Colon (tissue), 2 donors: ENCODE data around the gene HMCN2.

Experiments used
- FAIRE-seq: peaks from 2 replicates; lab custom pipeline; 2012; peaks lifted over from hg19 to GRCh38; lab: Jason Lieb, UNC
- donor health status: control.
- donor health status: control.

Gene HMCN2

GRCh38 chr9:130366072-130366471, 100.5 kb downstream of the HMCN2 start:
- no peak for FAIRE-seq

- no peak for FAIRE-seq
These were observed 101.5 kb downstream of the HMCN2 start for GRCh38 chr9:130366888-130367550.

DNA sequence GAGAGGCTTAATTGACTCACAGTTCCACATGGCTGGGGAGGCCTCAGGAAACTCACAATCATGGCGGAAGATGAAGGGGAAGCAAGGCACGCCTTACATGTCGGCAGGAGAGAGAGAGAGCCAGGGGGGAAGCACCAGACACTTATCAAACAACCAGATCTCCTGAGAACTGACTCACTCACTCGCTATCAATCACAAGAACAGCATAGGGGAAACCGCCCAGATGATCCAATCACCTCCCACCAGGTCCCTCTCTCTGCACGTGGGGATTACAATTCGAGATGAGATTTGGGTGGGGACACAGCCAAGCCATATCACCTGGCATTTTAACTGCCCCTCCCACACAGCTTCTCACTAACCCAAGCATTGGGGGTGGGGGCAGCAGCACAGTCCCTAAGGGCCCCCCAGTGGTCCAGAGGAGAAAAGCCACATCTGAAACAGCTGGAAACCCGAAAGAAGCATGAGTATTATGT, 103.1 kb downstream of the HMCN2 start:
- no peak for FAIRE-seq

DNA sequence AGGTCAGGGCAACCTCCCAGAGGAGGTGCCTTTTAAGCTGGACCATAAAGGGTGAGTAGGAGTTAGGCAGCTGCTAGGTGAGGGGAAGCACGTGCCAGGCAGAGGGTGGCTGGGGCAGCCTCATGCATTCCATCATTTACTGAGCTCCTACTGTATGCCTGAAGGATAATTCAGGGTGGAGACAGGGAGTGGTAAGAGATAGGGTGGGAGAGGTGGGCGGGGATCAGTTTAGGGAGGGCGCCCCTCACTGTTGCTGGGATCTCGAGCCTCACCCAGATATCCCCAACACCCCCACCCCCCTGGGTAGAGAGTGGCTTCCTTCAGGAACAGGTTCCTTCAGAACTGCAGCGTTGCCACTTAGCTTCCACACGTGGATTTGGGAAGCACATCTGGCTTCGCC, 104.7 kb downstream of the HMCN2 start:
- no peak for FAIRE-seq

GRCh38 chr9:130371196-130371966, 105.8 kb downstream of the HMCN2 start:
- no peak for FAIRE-seq

DNA sequence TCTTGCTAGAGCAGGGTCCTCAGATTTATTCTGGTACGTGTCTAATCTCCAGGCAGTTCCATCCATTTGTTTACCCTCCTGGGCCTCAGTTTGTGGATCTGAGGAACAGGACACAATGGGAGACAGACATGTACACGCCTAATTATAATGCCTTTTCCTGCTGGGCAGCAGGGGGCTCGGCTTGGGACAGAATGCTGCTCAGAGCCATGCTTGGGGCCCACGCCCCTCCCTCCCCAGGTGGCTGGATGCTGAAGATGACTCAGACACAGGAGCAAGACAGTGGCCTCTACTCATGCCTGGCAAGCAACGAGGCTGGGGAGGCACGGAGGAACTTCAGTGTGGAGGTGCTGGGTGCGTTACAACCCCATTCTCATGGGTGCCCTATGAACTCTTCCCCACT, 106.5 kb downstream of the HMCN2 start:
- no peak for FAIRE-seq

DNA sequence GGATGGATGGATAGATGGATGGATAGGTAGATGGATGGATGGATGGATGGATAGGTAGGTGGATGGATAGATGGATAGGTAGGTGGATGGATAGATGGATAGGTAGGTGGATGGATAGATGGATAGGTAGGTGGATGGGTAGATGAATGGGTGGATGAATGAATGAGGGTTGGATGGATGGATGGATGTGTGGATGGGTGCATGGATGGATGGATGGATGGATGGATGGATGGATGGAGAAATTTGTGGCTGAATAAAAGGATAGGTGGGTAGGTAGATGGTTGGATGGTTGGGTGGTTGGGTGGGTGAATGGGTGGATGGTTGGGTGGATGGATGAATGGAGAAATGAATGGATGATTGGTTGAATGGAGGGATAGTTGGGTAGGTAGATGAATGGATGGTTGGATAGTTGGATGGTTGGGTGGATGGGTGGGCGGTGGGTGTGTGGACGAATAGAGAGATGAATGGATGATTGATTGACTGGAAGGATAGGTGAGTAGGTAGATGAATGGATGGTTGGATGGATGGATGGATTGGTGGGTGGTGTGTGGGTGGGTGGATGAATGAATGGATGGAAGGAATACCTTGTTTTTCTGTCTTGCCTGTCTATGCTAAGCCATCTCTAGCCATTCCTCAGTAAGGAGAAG, 108.2 kb downstream of the HMCN2 start:
- no peak for FAIRE-seq

GRCh38 chr9:130377612-130378011, 112.1 kb downstream of the HMCN2 start:
- no peak for FAIRE-seq

DNA sequence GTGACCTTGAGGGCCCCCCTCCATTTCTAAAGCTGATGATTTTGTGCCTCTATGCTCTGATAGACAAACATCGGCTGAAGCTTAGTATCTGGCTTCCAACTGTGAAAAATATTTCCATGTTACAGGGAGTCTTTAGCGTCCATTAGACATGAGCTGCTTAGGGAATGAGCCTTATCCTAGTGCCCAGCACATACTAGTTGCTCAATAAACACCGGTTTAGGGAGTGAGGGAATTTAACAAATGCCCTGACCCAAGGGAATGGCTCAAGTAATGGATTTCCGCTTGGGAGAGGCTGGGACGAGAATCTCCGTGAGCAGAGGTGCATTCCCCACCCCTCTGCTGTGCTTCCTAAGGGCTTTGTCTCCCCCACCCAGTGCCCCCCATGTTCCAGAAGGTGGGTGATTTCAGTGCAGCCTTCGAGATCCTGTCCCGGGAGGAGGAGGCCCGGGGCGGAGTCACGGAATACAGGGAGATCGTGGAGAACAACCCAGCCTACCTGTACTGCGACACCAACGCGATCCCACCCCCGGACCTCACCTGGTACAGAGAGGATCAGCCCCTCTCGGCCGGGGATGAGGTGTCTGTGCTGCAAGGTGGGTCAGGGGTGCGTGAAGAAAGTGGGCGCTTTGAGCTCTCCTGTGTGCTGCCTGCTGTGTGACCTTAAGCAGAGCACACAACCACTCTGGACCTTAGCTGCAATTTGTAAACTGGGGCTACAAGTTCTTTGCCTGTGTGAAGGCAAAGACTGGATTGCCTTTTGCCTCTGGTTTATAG, 113.5 kb downstream of the HMCN2 start:
- no peak for FAIRE-seq

DNA sequence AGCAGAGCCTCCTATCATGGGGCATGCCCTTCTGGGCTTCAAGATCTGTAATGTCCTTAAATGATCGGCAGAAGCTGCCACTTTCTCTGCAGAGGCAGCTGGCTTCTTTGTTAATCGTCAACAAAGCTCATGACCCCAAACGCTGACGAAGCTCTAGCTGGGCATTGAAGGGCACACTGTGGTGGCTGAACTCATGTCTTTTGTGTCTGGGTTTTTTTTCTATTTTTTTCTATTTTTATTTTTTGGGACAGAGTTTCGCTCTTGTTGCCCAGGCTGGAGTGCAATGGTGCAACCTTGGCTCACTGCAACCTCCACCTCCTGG, 114.0 kb downstream of the HMCN2 start:
- no peak for FAIRE-seq

- no peak for FAIRE-seq
These were observed 115.4 kb downstream of the HMCN2 start for GRCh38 chr9:130380920-130381469.

- no peak for FAIRE-seq
These were observed 116.1 kb downstream of the HMCN2 start for GRCh38 chr9:130381660-130382059.

DNA sequence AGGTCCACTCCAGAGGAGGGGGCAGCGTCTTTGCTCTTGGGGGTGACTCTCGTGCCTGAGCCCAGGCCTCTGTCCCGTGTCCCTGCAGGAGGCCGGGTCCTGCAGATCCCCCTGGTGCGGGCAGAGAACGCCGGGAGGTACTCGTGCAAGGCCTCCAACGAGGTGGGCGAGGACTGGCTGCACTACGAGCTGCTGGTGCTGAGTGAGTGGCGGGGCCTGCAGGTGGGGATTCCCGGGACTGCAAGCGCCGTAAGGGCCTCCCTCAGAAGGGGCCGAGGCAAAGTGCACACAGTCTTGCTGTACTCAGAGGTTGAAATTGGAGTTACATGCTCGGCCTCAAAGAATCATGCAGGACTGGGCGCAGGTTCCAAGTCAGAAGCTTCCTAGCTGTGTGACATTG, 116.5 kb downstream of the HMCN2 start:
- FAIRE-seq: no peak

DNA sequence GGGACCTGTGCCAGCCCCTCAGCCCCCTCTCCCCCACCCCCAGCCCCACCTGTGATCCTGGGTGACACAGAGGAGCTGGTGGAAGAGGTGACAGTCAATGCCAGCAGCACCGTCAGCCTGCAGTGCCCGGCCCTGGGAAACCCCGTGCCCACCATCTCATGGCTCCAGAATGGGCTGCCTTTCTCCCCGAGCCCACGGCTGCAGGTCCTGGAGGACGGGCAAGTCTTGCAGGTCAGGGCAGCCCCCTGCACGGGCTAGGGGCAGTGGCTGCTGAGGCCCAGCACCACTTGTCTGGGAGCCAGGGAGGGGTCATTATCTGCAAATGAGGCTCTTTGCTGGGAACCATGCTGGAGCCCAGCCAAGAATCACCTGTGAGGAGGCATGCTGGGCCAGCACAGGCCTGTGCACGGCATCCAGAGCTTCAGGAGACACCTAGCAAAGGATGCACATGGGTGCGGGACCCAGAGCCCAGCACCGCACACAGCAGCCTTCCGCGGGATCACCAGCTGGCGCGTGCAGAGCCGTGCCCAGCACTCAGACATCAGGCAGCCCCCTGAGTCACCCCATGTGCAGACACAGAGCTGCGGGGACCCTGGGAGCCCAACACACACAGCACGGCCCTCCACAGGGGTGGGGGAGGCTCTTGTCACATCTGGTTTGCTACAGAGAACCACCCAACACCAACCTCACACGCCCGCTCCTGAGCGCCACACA, 117.2 kb downstream of the HMCN2 start:
- no peak for FAIRE-seq

DNA sequence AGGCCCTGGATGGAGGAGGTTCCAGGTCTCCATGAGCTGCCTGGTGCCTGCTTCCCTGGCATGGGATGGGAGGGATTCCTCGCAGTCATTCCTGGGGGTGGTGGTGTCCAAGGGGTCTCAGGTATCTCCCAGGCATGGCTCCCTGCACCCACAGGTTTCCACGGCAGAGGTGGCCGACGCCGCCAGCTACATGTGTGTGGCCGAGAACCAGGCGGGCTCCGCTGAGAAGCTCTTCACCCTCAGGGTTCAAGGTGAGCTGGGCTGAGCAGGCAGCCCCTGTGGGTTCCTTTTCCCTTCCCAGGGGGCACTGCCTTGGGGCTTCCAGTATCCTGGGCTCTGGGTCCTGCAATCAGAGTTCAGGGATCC, 117.8 kb downstream of the HMCN2 start:
- no peak for FAIRE-seq

- no peak for FAIRE-seq
These were observed 118.6 kb downstream of the HMCN2 start for GRCh38 chr9:130383979-130384676.

DNA sequence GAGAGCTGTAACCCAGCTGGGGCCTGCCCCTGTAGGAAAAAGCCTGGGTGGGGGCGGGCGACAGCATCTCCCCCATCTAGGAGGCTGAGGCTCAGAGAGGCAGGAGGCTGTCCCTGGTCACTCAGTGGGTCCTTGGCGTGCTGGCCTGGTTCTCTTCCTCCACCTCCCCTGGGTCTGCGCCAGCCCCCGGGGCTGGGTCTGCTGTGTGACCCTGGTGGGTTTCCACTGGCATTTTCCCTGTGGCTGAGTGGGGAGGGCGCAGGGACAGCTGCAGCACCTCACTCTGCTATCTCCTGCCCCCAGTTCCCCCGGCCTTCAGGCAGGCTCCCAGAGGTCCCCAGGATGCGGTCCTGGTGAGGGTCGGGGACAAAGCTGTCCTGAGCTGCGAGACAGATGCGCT, 119.7 kb downstream of the HMCN2 start:
- no peak for FAIRE-seq

GRCh38 chr9:130387398-130387797, 121.8 kb downstream of the HMCN2 start:
- no peak for FAIRE-seq

DNA sequence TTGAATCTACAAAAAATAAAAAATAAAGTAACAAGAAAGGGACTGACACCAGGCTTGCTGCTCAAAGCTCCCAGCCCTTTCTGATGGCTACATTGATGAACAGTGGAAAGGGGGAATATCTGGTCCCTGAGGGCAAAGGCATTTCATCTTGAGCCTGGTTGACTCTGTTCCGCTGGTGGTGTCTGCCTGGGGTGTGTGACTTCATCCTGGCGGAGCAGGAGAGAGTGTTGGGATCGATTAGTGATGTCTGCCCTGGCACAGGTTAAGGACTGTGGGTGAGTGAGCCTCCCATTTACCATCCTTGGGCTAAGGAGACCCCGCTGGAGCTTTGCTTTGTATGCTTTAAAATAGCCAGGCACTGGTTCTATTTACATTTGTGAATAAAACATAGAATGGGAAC, 122.3 kb downstream of the HMCN2 start:
- no peak for FAIRE-seq

GRCh38 chr9:130390390-130390789, 124.8 kb downstream of the HMCN2 start:
- FAIRE-seq: no peak

DNA sequence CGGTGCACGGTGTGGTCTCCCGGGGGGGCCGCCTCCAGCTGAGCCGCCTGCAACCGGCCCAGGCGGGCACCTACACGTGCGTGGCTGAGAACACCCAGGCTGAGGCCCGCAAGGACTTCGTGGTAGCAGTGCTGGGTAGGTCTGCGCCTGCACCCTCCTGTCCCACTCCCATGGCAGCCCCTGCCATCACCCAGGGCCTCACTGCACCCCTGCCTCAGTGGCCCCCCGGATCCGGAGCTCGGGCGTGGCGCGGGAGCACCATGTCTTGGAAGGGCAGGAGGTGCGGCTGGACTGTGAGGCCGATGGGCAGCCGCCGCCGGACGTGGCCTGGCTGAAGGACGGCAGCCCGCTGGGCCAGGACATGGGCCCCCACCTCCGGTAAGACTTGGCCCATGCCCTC, 125.4 kb downstream of the HMCN2 start:
- FAIRE-seq: no peak
